ENCODE data around the gene MAGI2. TPM values are rescaled to one million over a fixed set of nuclear protein-coding genes. Genes with fewer than 3 reads are reported as not detected.

The MAGI2 gene
- total and polyA plus RNA-seq, 2 donors from 2014 or later, result 4.4 to 9.0 TPM

- TF ChIP-seq CTCF (IDR thresholded peaks at IDR 0.05; ENCODE audit: borderline replicate concordance, extremely low read depth, insufficient read depth), result no peak
- Histone ChIP-seq H3K4me1 (ENCODE audit: control insufficient read depth in 2 of 3, insufficient read depth in 2 of 3, low read depth in 1 of 3, low read length in 3 of 3) (no peaks in the 10 kb centered on the region), H3K9me3 (ENCODE audit: control insufficient read depth in 2 of 3, insufficient read depth in 1 of 3, low read length in 3 of 3) (no peaks in the 10 kb centered on the region), H3K9ac (ENCODE audit: low read length in 3 of 3) (no peak overlapping the region), H3K4me3 (ENCODE audit: low read length in 3 of 3) (no peak overlapping the region), H3K27ac (ENCODE audit: low read depth in 2 of 2, low read length in 2 of 2) (no peak overlapping the region), H3K36me3 (ENCODE audit: control insufficient read depth in 2 of 3, insufficient read depth in 3 of 3, low read length in 3 of 3) (no peaks in the 10 kb centered on the region), H3K27me3 (ENCODE audit: control insufficient read depth, insufficient read depth, low read length) (no peaks in the 10 kb centered on the region)
- FAIRE-seq (no peak), DNase-seq (no peak)
- intact Hi-C loops (cut with DNase I), result no loop called here
Measured at GRCh38 chr7:79497728-79498127, 44.3 kb upstream of the MAGI2 start.

GRCh38 chr7:79495544-79496272 is 42.2 kb upstream of the MAGI2 start:
- no peaks in the 10 kb centered on the region for H3K4me1 ChIP-seq (ENCODE audit: control insufficient read depth in 2 of 3, insufficient read depth in 2 of 3, low read depth in 1 of 3, low read length in 3 of 3)
- no peak overlapping the region for H3K4me3 ChIP-seq (ENCODE audit: low read length in 3 of 3)
- no peak for TF ChIP-seq CTCF (IDR thresholded peaks at IDR 0.05; ENCODE audit: borderline replicate concordance, extremely low read depth, insufficient read depth)
- FAIRE-seq (no peak), DNase-seq (no peak)
- H3K27ac ChIP-seq (ENCODE audit: low read depth in 2 of 2, low read length in 2 of 2), result no peak overlapping the region
- H3K36me3 ChIP-seq (ENCODE audit: control insufficient read depth in 2 of 3, insufficient read depth in 3 of 3, low read length in 3 of 3), result no peaks in the 10 kb centered on the region
- H3K9ac ChIP-seq (ENCODE audit: low read length in 3 of 3), result no peak overlapping the region
- no peaks in the 10 kb centered on the region for H3K9me3 ChIP-seq (ENCODE audit: control insufficient read depth in 2 of 3, insufficient read depth in 1 of 3, low read length in 3 of 3)
- H3K27me3 ChIP-seq (ENCODE audit: control insufficient read depth, insufficient read depth, low read length), result no peaks in the 10 kb centered on the region
- intact Hi-C loops (cut with DNase I), result no loop called here

- Histone ChIP-seq H3K36me3 (ENCODE audit: control insufficient read depth in 2 of 3, insufficient read depth in 3 of 3, low read length in 3 of 3) (no peaks in the 10 kb centered on the region), H3K4me3 (ENCODE audit: low read length in 3 of 3) (no peak overlapping the region), H3K9ac (ENCODE audit: low read length in 3 of 3) (no peak overlapping the region), H3K27ac (ENCODE audit: low read depth in 2 of 2, low read length in 2 of 2) (no peak overlapping the region), H3K4me1 (ENCODE audit: control insufficient read depth in 2 of 3, insufficient read depth in 2 of 3, low read depth in 1 of 3, low read length in 3 of 3) (no peaks in the 10 kb centered on the region), H3K9me3 (ENCODE audit: control insufficient read depth in 2 of 3, insufficient read depth in 1 of 3, low read length in 3 of 3) (no peaks in the 10 kb centered on the region), H3K27me3 (ENCODE audit: control insufficient read depth, insufficient read depth, low read length) (no peaks in the 10 kb centered on the region)
- intact Hi-C loops (cut with DNase I), result no loop called here
- FAIRE-seq (no peak), DNase-seq (no peak)
- TF ChIP-seq CTCF (IDR thresholded peaks at IDR 0.05; ENCODE audit: borderline replicate concordance, extremely low read depth, insufficient read depth), result no peak
Measured at GRCh38 chr7:79494046-79494445, 40.6 kb upstream of the MAGI2 start.

GRCh38 chr7:79489371-79489770 is 35.9 kb upstream of the MAGI2 start:
- no peaks in the 10 kb centered on the region for H3K9me3 ChIP-seq (ENCODE audit: control insufficient read depth in 2 of 3, insufficient read depth in 1 of 3, low read length in 3 of 3)
- FAIRE-seq, result no peak
- no peak for TF ChIP-seq CTCF (IDR thresholded peaks at IDR 0.05; ENCODE audit: borderline replicate concordance, extremely low read depth, insufficient read depth)
- intact Hi-C loops (cut with DNase I), result no loop called here
- H3K9ac ChIP-seq (ENCODE audit: low read length in 3 of 3), result no peak overlapping the region
- DNase-seq, result no peak
- no peak overlapping the region for H3K27ac ChIP-seq (ENCODE audit: low read depth in 2 of 2, low read length in 2 of 2)
- H3K27me3 ChIP-seq (ENCODE audit: control insufficient read depth, insufficient read depth, low read length), result no peaks in the 10 kb centered on the region
- H3K4me3 ChIP-seq (ENCODE audit: low read length in 3 of 3), result no peak overlapping the region
- H3K36me3 ChIP-seq (ENCODE audit: control insufficient read depth in 2 of 3, insufficient read depth in 3 of 3, low read length in 3 of 3), result no peaks in the 10 kb centered on the region
- H3K4me1 ChIP-seq (ENCODE audit: control insufficient read depth in 2 of 3, insufficient read depth in 2 of 3, low read depth in 1 of 3, low read length in 3 of 3), result no peaks in the 10 kb centered on the region
